Measurements from ENCODE around the gene PARD3.

GRCh38 chr10:34076443-34076842, 738.7 kb downstream of the PARD3 start:
- TF ChIP-seq, protein P1, sequence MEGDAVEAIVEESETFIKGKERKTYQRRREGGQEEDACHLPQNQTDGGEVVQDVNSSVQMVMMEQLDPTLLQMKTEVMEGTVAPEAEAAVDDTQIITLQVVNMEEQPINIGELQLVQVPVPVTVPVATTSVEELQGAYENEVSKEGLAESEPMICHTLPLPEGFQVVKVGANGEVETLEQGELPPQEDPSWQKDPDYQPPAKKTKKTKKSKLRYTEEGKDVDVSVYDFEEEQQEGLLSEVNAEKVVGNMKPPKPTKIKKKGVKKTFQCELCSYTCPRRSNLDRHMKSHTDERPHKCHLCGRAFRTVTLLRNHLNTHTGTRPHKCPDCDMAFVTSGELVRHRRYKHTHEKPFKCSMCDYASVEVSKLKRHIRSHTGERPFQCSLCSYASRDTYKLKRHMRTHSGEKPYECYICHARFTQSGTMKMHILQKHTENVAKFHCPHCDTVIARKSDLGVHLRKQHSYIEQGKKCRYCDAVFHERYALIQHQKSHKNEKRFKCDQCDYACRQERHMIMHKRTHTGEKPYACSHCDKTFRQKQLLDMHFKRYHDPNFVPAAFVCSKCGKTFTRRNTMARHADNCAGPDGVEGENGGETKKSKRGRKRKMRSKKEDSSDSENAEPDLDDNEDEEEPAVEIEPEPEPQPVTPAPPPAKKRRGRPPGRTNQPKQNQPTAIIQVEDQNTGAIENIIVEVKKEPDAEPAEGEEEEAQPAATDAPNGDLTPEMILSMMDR (IDR thresholded peaks at IDR 0.05) = no peak
- no peak for TF ChIP-seq POLR2A (IDR thresholded peaks at IDR 0.05)

All from Peyer's patch (tissue), 4 donors.